ENCODE measurements around the gene ANKDD1B. TPM values are rescaled to one million over a fixed set of nuclear protein-coding genes. Genes with fewer than 3 reads are reported as not detected.

Gene ANKDD1B
- total and polyA plus RNA-seq, 2 of the 13 experiments (the other 11 are each of a cell fraction or from before 2014, with no cell fraction given) = 0.12 to 0.27 TPM

- Histone ChIP-seq H3K4me2 (ENCODE audit: low read depth, low read length) (no peak overlapping the region), H3K9me3 (ENCODE audit: low read length) (no peaks in the 10 kb centered on the region), H3K79me2 (ENCODE audit: insufficient read depth, low read length) (no peaks in the 10 kb centered on the region), H2AFZ (ENCODE audit: low read length) (no peak overlapping the region), H3K9ac (ENCODE audit: insufficient read depth, low read depth, low read length) (no peak overlapping the region), H3K4me3 (replicated peaks in 1 of 3; ENCODE audit: insufficient read depth in 1 of 3, low read depth in 2 of 3, low read length in 3 of 3) (no peak overlapping the region), H4K20me1 (ENCODE audit: insufficient read depth, low read length) (no peaks in the 10 kb centered on the region; the same call in 1 of the 2 replicates), H3K36me3 (replicated peaks in 1 of 2; ENCODE audit: control insufficient read depth in 1 of 2, insufficient read depth in 2 of 2, low read length in 2 of 2) (peaks cover 3 to 8% of the 10 kb centered on the region in 2 experiments; a peak in 4 of 5 replicates), H3K4me1 (ENCODE audit: insufficient read depth, low read length) (no peaks in the 10 kb centered on the region), H3K27ac (ENCODE audit: extremely low read length, insufficient read depth, low read length) (no peak overlapping the region), H3K27me3 (ENCODE audit: control insufficient read depth in 1 of 2, insufficient read depth in 2 of 2, low read length in 2 of 2) (no peaks in the 10 kb centered on the region)
- 96% methylated on average over 1 of the region's 1 CpG for WGBS (ENCODE audit: low lambda C conversion rate)
- intact Hi-C loops (cut with micrococcal nuclease; ENCODE audit: unreplicated experiment) = no loop called here
- in situ Hi-C loops (cut with HindIII; ENCODE audit: extremely low pct_ligation_motif_present, low pct_unique_long_range_greater_than_20kb) = no loop called here
- ChIA-PET CTCF (ENCODE audit: low intra/inter-chr PET ratio, low total read pairs) (no interaction called here), POLR2A (no interaction called here)
- DNase-seq (ENCODE audit: low spot score) (no peak), ATAC-seq (no peak), FAIRE-seq (no peak)
- TF ChIP-seq SMAD1 (CRISPR knock-in tag; IDR thresholded peaks at IDR 0.05; ENCODE audit: borderline replicate concordance, low read depth) = no peak
- no peak for TF ChIP-seq MAF1 (CRISPR knock-in tag; IDR thresholded peaks at IDR 0.05; ENCODE audit: borderline replicate concordance)
- TF ChIP-seq ZNF354B (CRISPR knock-in tag; IDR thresholded peaks at IDR 0.05) = no peak
- TF ChIP-seq ARID2 (CRISPR knock-in tag; IDR thresholded peaks at IDR 0.05; ENCODE audit: borderline replicate concordance) = no peak
- no peak for TF ChIP-seq ARNT2 (CRISPR knock-in tag; IDR thresholded peaks at IDR 0.05; ENCODE audit: low read depth)
- no peak for TF ChIP-seq TBL1XR1 (IDR thresholded peaks at IDR 0.05; ENCODE audit: borderline replicate concordance, low read length, partially characterized antibody)
- no peak for TF ChIP-seq KDM4B (CRISPR knock-in tag; IDR thresholded peaks at IDR 0.05)
- no peak for TF ChIP-seq SRY (CRISPR knock-in tag; IDR thresholded peaks at IDR 0.05)
- no TSS peak for BruUV-seq (replicated peaks)
These were observed 79.4 kb downstream of the ANKDD1B start for GRCh38 chr5:75690669-75691068.

- FAIRE-seq (no peak), DNase-seq (ENCODE audit: low spot score) (no peak), ATAC-seq (no peak)
- Histone ChIP-seq H3K4me3 (replicated peaks in 1 of 3; ENCODE audit: insufficient read depth in 1 of 3, low read depth in 2 of 3, low read length in 3 of 3) (no peak overlapping the region), H3K9ac (ENCODE audit: insufficient read depth, low read depth, low read length) (no peak overlapping the region), H3K4me1 (ENCODE audit: insufficient read depth, low read length) (no peaks in the 10 kb centered on the region), H2AFZ (ENCODE audit: low read length) (no peak overlapping the region), H3K36me3 (replicated peaks in 1 of 2; ENCODE audit: control insufficient read depth in 1 of 2, insufficient read depth in 2 of 2, low read length in 2 of 2) (peaks cover 2 to 7% of the 10 kb centered on the region in 2 experiments; a peak in 3 of 5 replicates), H3K27ac (ENCODE audit: extremely low read length, insufficient read depth, low read length) (no peak overlapping the region), H3K9me3 (ENCODE audit: low read length) (no peaks in the 10 kb centered on the region), H3K4me2 (ENCODE audit: low read depth, low read length) (no peak overlapping the region), H3K79me2 (ENCODE audit: insufficient read depth, low read length) (no peaks in the 10 kb centered on the region), H3K27me3 (ENCODE audit: control insufficient read depth in 1 of 2, insufficient read depth in 2 of 2, low read length in 2 of 2) (no peaks in the 10 kb centered on the region), H4K20me1 (ENCODE audit: insufficient read depth, low read length) (no peaks in the 10 kb centered on the region; the same call in 1 of the 2 replicates)
- WGBS (ENCODE audit: low lambda C conversion rate) = 90% methylated on average over 1 of the region's 1 CpG
- no TSS peak for BruUV-seq (replicated peaks)
- CTCF ChIA-PET (ENCODE audit: low intra/inter-chr PET ratio, low total read pairs) = no interaction called here
- POLR2A ChIA-PET = no interaction called here
- intact Hi-C loops (cut with micrococcal nuclease; ENCODE audit: unreplicated experiment) (no loop called here), in situ Hi-C loops (cut with HindIII; ENCODE audit: extremely low pct_ligation_motif_present, low pct_unique_long_range_greater_than_20kb) (no loop called here)
- TF ChIP-seq ZNF589 (CRISPR knock-in tag; conservative IDR thresholded peaks at IDR 0.05) = no peak
- TF ChIP-seq ZNF24 (IDR thresholded peaks at IDR 0.05) = no peak
- no peak for TF ChIP-seq ZNF883 (CRISPR knock-in tag; IDR thresholded peaks at IDR 0.05; ENCODE audit: not compliant biosample characterization)
- TF ChIP-seq FOXC1 (CRISPR knock-in tag; IDR thresholded peaks at IDR 0.05; ENCODE audit: borderline replicate concordance) = no peak
- TF ChIP-seq FOXM1 (CRISPR knock-in tag; IDR thresholded peaks at IDR 0.05) = no peak
- no peak for TF ChIP-seq MIER2 (CRISPR knock-in tag; IDR thresholded peaks at IDR 0.05)
- TF ChIP-seq PHF20 (CRISPR knock-in tag; IDR thresholded peaks at IDR 0.05) = no peak
- no peak for TF ChIP-seq AKNA (CRISPR knock-in tag; IDR thresholded peaks at IDR 0.05; ENCODE audit: borderline replicate concordance)
- TF ChIP-seq SP2 (CRISPR knock-in tag; IDR thresholded peaks at IDR 0.05) = no peak
These were observed 83.5 kb downstream of the ANKDD1B start for GRCh38 chr5:75694781-75695180.
